Measurements from ENCODE around the gene SLC24A3.

The SLC24A3 gene

DNA sequence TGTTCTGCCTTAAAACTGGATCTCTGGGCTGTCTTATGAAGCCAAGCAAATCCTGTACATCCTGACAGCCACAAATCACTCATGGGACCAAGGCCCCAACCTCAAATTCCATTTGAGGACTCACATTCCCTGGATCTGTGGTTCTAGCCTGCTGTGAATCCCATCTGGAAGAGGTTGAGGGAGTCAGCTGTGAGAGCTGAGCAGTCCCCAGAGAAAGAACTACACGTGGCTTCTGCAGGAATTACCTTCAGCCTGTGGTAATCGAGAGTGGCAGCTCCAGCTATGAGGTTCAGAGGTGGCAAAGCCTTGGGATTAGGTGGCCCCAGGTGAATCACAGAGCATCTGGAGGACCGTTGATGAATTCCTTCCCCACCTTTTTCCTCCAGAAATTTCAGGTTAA lies 245.2 kb downstream of the SLC24A3 start:
- no peak for DNase-seq (ENCODE audit: low read depth)

DNA sequence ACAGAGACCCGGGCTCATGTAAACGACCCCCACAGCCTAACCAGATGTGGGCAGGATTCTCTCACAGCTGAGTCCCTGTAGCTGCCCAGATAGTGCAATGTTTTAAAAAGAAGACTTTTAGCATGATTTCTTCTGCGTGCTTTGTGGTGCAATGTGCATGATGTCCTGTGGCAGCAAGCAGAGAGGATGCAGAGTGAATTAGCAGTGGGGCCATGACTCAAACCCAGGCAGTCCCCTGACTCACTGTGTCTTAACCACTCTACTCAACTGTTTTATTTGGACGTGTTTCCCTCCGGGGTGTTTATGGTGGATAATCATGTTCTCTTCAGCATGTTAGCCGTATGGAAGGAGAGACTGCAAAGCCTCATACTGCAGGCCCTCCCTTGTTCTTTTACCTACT lies 247.9 kb downstream of the SLC24A3 start:
- DNase-seq (ENCODE audit: low read depth) = no peak

DNA sequence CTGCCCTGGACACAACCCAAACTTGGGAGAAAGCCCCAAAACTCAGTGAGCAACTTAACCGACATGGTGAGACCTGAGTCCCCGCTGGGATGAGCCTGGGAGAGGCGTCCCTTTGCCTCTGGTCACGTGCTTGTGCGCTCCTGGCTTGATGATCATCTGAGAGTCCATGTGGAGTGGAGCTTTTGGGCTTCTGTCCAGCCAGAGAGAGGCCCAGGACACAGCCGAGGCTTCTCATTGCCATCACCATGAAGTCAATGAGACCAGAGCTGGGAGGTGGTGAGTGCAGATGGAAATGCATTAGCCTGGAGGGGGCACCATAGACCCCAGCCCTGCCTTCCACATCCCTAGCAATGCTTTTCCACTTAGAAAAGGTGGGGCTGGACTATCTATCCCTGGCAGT lies 250.0 kb downstream of the SLC24A3 start:
- no peak for DNase-seq (ENCODE audit: low read depth)

DNA sequence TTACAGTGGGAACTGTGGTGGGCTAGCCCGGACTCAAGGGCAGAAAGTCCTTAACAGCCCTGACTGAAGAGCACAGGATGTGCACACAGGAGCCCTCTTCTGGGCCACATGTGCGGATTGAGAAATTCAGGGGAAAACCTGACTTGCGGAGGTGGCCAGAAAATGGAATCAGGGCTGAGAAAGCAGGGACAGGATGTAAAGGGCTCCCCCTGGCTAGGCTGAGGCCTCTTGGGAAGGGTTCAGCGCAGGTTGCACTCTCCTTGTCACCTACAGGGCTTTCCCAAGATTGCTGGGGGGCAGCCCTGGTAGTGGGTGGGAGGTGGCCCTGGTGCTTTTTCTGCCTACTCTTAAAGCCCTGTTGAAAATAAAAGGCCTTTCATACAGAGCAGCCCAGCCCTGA lies 251.2 kb downstream of the SLC24A3 start:
- no peak for DNase-seq (ENCODE audit: low read depth)

DNA sequence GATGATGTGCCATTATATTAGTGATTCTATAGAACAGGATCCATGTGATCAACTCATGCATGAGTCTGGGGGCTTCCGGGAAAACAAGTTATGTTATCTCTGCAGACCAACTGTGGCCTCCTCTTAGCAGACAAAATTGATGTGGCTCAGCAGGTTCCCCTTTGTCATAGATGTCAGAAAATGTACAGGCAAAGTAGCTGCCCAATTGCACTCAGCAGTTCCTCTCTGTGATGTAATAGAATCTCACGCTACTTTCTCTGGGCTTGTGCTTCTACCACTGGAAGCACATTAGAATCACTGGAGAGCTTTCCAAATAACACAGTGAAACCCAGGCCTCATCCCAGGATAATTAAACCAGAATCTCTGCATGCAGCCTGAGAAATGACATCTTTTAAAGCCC lies 253.1 kb downstream of the SLC24A3 start:
- DNase-seq (ENCODE audit: low read depth) = no peak

DNA sequence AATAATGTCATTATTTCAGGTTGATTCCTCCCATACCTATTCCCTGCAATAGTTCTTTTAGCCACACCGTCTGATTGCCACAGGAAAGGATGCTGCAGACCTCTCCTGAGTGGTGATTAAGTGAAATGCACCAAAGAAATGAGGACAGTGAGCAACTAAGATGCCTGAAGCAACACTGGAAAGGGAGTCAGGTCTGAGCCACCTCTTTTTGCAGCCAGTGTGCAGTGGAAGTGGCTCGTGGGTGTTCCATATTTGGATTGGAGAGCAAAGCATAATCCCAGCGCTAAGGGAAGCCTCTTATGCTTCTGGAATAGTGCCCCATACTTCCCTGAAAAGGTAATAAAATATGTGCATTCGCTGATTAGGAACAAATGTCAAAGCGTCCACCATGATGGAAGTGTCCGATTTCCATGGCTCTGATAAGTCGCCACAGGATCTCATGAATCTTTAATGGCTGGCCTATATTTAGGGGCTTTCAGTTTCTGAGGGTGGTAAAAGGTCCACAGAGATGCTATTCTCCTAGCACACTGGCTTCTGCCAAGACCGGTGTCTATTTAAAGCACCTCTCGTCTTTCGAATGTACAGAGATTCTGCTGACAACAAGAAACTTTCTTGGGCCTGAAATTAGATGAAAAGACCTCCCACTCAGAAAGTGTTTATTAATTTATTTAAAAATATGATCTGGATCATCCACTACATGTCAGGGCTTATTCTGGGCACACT lies 253.9 kb downstream of the SLC24A3 start:
- DNase-seq (ENCODE audit: low read depth) = no peak

DNA sequence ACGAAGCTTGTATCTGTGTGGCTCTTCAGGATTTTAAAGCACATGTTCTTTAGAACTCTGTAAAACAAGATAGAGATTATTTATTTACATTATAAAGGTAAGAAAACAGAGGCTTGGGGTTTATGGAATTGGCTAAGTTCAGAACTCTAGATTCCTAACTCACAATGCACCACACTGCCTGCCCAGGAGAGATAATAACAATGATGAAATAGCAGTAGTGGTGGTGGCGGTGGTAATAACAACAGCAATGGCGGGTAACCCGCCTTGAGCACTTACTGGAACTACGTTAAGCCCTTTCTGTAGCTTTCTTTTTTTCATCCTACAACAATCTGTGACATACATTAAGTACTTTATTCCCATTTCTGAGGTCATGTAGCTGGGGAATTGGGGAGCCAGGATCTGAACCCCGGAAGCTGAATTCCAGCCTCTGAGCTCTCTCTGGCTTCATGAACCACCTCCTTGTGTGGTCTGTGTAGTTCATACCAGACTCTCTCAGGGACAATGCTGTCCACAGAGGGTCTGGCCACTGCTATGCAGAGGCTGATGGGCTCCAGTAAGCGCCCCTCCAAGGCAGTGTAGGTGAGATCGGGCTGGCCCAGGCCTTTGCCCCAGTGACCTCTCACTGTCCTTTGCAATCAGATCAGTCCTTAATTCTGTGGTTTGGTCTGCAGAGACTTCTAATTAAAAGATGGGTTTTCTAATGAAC lies 260.9 kb downstream of the SLC24A3 start:
- DNase-seq (ENCODE audit: low read depth) = no peak

DNA sequence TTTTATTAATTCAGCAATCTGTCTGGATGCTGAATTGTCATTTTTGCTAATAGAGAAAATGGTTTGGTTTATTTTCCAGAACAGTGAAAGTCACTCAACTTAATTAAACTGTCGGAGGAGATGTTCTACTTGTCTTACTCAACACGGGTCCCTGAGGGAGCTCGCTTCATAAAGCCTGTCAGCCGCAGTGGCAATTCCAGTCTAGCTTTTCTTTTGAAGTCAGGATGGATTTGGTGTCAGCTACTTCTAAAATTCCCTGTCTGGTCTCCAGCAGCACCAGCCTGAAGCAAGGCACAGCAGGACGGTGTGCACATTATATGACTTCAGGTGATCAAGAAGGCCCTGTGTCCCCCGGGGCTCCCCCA lies 261.5 kb downstream of the SLC24A3 start:
- DNase-seq (ENCODE audit: low read depth) = no peak

DNA sequence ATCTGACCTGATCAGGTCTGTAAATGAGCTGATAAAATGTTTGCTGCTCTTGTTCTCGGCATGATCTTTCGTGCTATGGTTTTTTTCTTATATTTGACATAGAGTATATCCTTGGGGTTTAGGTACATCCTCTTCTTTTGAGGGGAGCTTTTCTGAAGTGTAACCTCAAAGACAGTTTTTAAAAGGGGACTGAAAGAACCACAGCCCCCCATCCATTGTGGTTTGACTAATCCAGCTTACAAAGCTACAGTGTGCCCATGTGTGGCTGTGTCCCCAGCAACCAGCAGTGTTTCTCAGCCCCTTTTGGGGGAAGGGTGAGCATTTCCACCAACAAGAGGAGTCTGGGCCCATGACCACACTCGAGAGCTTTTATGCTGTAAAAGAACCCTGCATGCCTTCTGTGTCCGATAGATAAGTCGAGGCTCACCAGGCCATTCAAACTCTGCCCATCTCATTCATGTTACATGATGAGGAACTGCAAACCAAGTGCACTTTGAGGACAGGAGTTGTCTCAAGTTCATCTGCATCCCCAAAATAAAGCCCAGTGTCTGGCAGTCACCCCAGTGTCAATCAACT lies 266.0 kb downstream of the SLC24A3 start:
- no peak for DNase-seq (ENCODE audit: low read depth)

DNA sequence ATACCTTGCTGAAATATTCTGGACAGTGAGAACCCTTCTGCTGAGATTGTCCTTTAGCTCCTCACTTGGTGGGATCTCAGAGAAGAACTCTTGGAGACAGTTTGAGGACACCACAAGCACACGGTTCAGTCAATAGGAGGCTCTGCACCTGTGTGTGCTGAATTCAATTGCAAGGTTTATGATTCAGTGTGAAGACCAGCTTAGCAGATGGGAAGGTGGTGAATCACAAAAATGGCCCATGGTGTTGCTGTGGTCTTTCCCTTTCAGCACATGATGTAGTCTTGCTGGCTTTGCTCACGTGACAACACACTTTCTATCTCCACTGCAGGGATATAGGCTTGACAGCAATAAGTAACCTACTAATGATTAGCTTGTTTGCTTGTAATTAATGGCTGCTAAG lies 270.3 kb downstream of the SLC24A3 start:
- DNase-seq (ENCODE audit: low read depth) = no peak

DNA sequence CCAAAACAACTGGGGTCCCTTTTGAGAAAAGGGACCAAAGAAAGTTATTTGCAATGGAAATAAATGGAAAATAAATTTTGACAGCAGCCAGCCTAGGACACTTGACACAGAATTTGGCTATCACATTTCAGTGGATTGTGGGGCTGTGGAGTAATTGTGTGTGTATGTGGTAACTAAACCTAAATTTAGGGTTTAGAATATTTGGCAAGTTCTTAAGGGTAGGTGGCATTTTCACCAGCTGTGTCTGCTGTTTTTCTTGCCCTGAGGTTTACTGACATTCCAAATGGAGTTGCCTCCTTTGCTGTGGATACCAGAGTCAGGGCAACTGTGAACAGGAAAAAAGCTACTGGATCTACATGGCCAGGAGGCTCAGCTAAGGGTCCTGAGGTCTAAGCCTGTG lies 270.9 kb downstream of the SLC24A3 start:
- no peak for DNase-seq (ENCODE audit: low read depth)

DNA sequence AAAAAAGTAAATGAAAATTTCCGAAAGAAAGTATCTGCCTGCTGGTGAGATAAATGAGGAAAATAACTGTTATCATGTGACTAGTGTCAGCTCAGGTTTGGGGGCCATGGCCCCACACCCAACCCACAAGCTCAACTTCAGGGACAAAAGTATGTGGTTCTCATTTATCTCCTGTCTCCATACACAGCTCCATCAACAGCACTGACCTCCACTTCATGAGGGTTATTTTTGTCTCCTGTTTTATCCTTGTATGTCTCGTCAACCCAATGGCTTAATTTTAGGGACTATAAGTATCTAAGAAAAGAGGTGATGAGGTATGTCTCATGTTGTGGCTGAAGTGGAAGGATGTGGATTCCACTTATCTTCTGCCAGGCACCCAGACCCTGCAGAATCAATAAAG lies 274.0 kb downstream of the SLC24A3 start:
- DNase-seq (ENCODE audit: low read depth) = no peak

DNA sequence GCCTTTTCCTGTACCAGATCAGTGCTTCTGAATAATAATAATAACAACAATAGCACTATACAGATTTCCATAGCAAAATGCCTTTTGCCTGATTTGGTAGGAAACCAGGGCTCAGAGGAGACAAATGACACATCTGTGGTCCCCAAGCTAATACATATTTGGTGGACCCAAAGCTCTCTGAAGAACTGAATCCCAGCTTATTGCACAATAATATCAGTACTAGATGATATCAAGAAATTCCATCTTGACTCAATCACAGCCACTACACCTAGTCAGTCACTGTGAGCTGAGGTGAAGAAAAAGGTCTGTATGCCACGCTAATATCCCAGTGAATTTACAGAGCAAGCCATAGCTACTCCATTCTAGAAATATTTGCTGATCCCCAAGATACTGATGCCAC lies 275.0 kb downstream of the SLC24A3 start:
- DNase-seq (ENCODE audit: low read depth) = no peak

DNA sequence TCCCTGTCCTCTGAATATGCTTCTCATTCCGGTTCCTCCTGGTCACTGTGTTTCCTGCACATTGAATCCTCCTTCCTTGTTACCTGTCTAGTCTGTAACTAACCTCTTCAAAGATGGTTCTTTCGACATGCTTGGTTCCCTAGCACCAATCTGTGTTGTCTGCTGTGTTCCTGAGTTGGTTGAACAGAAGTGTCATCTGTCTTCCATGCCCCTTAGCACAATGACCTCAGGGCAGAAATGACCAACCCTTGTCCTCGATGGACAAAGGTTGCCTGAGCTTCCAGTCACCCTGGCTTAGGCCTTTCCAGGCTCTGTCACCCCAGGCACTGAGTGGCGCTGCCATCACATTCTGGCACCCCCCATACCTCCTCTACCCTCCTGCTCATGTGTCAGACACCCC lies 278.8 kb downstream of the SLC24A3 start:
- DNase-seq (ENCODE audit: low read depth) = no peak

DNA sequence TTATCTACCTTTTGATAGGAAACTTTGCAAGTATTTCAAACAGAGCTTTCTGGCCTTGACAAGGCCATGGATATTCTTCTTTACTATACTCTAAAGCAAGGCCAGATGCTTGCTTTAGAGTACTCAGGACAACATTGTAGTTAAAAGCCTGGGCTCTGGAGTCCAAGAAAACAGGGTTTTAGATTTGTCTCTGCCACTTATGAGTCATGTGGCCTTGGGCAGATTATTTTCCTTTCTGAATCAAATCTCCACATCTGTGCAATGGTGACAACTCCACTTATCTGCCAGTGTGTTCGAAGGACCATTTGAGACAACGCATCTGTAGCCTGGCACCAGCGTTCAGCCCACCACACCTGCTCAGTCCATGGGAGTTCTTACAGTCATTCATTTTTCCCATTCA lies 279.7 kb downstream of the SLC24A3 start:
- no peak for DNase-seq (ENCODE audit: low read depth)

DNA sequence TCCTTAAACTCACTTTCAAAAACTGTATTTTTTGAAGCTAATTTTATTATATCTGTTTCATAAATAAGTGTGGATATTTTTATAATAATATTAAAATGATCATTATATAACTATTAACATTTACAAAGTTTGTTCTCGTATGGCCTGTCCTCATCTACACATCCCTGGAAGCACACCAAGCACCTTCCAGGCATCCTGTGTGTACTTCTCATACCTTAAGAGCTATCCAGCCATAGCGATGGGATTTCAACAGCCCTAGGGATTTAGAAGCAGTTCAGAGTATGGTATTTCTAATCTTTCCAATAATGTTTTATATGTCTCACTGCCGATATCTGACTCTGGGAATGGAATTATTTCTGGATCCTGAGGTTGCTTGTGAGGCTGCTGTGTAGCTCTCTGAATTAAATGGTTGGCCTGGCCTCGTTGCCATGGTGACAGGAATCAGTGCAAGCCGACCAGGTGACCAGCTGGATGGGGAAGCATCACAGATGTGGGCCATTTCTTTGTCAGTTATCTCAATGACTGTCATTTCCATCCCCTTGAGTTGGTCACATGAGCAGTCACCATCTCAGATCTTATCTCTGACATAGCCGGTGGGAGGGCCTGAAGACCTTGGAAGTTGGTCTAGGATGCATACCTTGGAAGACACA lies 280.4 kb downstream of the SLC24A3 start:
- DNase-seq (ENCODE audit: low read depth) = no peak

DNA sequence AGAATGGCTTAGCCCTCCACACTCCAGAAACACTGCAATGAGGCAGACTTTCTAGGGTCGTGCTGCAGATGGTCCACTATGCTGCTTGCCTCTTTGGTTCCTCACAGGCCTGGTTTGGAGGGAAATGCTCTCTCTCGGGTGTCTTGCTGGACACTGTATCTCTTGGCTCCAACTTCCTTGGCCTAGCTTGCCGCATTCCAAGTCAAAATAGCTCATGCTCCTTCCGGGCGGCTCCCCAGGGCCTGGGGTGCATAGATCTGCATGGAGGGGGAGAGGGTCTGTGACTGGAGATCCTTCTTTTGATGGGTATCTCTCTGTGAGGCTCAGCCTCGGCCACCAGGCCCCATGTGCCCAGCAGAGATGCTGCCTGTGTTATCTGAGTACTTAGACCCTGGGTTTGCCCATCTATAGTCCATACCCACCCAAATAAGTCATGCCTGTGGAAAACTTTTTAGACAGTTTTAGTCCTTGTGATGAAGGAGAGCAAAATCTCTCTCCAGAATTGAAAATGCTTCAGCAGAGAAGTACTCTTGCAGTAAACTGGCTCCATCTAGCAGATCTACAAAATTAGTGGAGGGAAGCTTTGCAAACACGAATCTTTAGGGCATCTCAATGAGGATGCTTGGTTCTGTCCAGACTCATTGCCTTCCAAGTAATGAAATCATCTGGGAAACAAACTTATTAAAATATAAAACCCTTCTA lies 281.5 kb downstream of the SLC24A3 start:
- no peak for DNase-seq (ENCODE audit: low read depth)

DNA sequence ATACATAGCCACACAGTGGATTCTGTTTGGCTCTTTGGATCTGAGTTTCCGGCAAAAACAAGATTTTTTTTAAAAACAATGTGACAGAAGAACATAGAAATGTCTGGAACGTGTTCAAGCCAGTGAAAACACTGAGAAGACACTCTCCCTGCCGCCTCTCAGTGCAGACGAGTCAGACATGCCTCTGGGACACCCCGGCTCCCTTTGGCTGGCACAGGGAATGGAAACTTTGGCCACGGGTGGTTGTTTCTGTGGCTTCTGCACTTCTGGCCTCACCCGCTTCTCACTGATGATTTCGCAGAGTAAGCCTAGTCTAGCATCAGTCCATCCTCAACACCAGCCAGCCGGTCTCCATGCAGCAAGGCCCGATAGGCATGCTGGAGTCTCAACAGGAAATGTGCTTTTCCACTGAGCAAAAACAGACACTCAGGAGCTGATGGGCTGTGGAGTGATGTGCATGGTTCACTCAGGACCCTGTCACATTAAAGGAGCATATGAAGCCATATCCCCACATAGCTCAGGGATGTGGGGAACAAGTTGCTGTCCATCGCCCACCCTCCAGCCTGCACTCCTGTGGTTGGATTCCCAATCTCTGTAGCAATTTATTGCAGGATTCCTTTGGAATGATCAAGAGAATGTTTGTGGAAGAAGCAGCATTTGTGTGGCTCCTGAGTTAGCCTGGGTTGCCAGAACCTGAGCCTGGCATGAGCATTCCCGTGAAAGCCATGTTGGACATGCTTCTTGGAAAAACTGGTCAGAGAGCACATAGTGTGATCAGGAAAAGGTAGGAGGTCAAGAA lies 283.7 kb downstream of the SLC24A3 start:
- DNase-seq (ENCODE audit: low read depth) = no peak

DNA sequence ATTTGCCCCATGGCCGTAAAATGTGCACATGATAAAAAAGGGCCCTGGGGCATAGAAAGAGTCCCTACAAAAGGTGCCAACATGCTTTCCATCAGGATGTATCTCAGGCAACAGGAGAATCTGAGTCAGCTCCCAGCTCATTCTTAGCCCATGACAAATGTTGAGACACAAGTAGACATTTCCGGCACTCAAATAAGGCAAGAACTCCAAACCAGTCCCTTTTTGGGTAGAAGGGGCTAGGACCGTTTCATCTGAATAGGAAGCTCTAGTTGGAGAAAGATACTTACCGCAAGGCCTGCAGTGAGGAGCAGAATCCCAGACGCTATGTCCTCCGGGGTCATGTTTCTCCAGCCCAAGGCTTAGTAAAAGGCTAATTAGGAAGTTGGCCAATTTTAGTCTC lies 284.6 kb downstream of the SLC24A3 start:
- no peak for DNase-seq (ENCODE audit: low read depth)

DNA sequence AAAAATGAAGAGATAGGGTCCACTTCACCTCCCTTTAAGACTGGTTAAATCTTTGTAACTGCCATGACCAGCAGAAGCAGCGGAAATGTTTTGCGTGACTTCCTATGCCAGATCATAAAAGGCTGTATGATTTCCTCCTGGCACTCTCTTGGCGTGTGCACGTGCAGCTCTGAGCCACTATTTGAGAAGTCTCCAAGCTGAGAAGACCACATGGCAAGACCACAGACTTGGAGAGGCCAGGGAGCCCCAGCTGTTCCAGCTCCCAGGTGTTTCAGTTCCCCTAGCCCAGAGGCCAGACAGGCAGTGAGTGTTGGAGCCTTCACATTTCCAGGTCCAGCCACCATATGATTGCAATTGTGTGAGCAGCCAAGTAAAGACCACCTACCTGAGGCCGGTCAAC lies 286.3 kb downstream of the SLC24A3 start:
- no peak for DNase-seq (ENCODE audit: low read depth)

DNA sequence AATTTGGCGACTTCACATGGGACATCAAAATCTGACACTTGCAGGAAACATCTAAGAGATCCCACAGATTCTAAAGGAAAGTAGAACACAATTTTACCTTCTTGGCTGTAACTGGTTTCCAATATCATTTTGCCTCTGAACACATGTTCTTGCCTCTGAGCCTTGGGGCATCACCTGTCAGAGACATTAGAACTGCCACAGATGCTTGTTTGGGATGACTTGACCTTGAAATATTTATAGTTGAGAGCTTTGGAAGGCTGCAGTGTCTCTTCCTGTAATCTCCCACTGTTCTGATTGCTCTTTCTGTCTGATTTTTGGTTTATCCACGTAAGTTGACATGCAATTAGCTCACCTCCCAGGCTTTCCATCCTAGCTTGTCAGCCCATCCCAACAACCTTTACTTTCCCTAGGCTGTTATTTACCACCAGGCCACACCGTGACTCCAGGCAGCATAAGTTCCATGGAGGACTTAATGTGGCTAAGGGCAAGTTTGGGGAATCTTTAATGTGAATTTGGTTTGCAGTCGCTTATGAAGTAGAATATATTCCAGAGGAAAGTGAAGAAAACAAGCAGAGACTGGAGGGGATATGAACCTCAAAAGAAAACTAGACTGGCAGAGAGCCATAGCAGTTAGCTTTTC lies 289.2 kb downstream of the SLC24A3 start:
- DNase-seq (ENCODE audit: low read depth) = no peak
